Measurements from ENCODE around the gene COL8A2.

The COL8A2 gene

GRCh38 chr1:36108314-36108713, 16.7 kb downstream of the COL8A2 start:
- no peak for DNase-seq

DNA sequence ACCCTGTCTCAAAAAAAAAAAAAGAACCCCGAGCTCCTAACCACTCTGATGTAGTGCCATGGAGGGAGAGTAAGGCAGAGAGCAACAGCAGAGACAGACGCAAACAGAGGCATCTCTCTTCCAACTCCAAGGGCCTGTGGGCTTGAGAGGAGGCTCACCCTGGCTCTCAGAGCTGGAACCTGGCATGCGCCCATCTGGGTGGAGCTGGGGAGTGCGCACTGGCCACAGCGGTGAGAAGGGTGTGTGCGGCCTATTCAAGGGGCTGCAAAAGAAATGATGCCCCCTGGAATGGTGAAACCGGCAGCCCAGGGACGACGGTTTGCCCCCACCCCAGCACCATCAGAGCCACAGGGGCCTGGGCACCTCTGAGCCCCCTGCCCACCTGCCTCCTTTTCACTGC, 17.6 kb downstream of the COL8A2 start:
- no peak for DNase-seq

DNA sequence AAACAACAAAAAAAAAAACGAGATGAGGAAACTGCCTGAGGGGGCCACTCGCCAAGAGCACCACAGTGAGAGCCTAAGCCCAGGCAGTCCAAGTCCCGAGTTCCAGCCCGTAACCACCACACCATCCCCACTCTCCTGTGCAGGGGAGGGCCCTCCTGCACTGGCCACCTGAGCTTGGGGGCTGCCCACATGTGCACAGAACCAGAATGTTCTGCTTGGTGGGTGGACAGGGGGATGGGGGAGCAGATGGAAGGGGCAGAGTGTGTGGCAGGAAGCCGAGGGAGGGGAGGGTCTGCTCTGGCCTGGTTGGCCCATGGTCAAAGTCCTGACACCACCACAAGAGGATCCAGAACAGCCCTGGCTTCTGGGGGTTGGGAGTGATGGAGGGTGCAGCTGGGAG, 18.8 kb downstream of the COL8A2 start:
- DNase-seq: no peak

GRCh38 chr1:36101546-36101945, 23.5 kb downstream of the COL8A2 start:
- DNase-seq: no peak

DNA sequence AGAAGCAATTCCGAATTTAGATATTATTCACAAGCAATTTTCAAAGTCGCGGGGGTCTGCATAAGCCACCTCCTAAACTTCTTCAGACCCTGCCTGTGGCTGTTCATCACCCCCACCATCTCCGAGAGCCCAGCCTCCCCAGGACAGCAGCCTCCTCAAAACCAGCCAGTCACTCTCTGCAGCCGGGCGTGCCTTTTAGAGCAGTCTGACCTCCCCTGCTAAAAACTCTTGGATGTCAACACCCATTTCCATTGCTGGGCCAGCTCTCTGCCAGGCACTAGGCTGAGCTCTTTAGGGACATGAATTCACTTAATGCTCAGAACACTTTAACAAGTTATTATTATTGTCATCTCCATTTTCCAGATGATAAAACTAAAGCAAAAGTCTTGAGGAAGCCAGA, 24.6 kb downstream of the COL8A2 start:
- no peak for DNase-seq

GRCh38 chr1:36099681-36100341, 25.2 kb downstream of the COL8A2 start:
- no peak for DNase-seq

DNA sequence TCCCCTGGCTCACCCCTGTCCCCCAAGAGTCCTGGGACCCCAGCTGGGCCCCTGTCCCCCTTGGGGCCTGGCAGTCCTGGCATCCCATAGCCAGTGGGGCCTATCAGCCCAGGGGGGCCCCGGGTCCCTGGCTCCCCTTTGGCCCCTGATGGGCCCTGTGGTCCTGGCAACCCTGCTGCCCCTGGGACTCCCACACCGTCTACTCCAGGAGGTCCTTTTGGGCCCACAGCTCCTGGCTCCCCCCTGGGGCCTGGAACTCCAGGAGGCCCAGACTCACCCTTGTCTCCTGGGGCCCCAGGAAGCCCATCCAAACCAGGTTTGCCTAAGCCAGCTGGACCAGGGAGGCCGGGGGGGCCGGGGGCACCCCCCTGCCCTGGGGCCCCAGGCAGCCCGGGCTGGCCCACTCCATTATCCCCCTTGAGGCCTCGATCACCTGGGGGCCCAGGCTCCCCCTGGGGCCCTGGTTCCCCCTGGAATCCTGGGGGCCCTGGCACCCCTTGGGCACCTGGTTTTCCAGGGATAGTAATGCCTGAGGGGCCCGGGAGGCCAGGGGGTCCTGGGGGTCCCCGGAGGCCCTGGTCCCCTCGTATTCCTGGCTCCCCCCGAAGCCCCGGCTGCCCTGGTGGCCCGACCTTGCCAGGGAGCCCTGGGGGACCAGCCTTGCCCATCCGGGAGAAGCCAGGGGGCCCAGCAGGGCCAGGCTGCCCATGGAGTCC, 26.2 kb downstream of the COL8A2 start:
- DNase-seq: no peak

GRCh38 chr1:36097693-36098585, 27.1 kb downstream of the COL8A2 start:
- no peak for DNase-seq

- DNase-seq: no peak
Observed at GRCh38 chr1:36096500-36097432, 28.3 kb downstream of the COL8A2 start.

DNA sequence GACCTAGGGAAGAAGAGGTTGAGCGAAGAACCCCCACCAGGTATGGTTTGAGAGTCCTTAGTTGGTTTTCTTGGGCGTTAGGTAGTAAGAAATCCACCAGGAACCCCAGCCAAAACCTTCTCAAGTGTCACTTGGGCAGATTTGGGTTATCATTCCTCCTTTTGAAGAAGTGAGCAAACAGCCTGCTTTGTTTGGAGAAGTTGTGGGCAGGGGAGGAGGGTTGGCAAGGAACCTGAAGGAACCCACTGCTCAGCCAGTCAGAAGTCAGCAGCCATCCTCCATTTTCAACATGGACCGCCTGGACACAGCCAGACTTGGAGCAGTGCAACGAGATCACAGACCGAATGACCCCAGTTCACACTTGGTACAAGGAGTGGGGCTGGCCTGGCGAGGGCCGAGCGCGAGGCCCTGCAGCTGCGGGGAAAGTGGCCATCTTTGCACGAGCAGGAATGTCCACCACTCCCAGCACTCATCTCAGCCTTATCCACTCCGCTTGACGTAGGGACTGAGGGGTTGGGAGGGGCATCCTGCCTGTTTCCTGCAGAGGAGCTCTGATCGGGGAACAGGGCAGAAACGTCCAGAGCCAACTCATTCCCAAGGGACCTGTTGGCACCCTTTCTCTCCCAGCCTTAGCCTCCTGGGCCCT, 29.1 kb downstream of the COL8A2 start:
- no peak for DNase-seq

- DNase-seq: no peak
Observed at GRCh38 chr1:36094621-36095061, 30.4 kb downstream of the COL8A2 start.

- no peak for DNase-seq
Observed at GRCh38 chr1:36093929-36094328, 31.1 kb downstream of the COL8A2 start.

GRCh38 chr1:36093226-36093625, 31.8 kb downstream of the COL8A2 start:
- DNase-seq: no peak

DNA sequence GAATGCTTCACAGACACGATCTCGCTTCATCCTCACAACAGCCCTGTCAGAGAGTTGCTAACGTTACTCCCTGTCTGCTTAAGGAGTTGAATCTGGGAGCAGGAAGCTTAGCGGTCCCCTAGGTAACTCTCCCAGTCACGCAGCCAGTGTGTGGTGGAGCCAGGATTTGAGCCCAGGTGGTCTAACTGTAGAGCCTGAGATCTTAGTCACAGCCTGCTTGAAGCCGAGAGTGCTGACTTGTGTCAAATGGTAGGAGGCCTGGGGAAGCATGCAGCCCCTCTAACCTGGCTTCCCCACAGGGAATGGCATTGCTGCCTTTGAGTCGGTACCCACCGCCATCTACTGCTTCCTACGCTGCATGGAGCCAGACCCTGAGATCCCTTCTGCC, 32.2 kb downstream of the COL8A2 start:
- DNase-seq: no peak

DNA sequence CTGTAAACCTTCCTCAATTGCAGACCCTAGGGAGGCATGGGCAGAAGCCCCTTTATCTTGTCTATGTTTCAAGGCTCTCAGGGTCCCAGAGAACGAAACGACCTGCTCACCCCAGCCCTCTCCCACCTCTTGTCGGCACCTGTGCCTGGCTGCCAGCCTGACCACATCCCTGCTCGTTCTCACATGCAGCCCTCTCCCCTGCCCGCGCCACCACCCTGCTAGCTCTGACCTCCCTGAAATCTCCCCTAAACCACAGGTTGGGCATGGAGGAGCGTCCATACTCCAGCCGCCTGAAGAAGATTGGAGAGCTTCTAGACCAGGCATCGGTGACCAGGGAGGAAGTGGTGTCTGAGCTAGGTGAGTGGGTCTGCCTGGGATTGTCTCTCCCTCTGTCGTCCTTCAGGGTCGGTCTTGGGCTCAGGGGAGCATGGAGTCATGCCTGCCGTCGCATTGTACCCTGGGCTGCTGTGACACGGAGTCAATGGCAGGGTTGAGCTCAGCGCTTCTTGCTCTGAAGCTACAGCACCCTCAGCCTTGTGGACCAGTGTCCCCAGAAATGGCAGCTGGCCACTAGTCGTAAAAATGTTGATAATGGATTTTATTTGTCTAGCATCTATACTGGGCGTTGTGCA, 32.7 kb downstream of the COL8A2 start:
- DNase-seq: no peak

DNA sequence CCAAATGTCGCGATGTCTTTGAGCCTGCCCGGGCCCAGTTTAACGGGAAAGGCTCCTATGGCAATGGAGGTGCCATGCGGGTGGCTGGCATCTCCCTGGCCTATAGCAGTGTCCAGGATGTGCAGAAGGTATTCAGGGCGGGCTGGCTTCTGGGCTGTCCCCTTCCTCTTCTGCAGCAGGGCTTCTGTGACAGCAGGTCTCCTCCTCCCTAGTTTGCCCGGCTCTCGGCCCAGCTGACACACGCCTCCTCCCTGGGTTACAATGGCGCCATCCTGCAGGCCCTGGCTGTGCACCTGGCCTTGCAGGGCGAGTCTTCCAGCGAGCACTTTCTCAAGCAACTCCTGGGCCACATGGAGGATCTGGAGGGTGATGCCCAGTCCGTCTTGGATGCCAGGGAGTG, 33.3 kb downstream of the COL8A2 start:
- no peak for DNase-seq

- DNase-seq: no peak
Observed at GRCh38 chr1:36091141-36091540, 33.9 kb downstream of the COL8A2 start.

DNA sequence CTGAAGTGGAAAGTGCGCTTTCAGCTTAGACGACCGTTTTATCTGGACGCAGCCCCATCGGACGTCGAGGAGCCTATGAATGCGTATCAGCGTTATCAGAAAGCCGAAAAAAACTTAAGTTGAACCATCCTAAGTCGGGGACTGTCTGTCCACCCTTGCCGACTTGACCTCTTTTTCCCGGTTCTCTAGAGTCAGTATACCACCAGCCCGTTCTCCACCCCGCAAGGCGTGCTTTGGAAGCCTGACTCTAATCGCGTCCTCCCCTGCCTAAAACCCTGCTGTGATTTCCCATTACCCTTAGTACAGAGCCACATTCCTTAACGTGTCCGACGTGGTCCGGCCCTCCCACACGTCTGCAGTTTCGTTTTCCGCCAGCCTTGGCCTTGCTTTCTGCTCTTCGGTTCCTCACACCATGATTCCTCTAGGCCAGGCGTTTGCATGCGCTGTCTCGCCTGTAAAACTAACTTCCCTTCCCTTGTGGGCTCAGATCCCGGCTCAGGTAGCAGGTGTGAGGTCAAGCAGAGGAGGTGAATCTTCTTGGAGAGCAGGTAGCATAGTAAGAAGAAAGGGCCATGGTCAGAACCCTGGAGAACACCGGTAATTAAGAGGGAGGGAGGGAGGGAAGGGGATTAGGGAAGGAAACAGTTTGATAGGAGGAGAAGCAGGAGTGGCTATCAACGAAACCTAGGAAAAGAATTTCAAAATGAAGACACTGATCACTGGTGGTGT, 35.5 kb downstream of the COL8A2 start:
- DNase-seq: no peak

- DNase-seq: peak; percentile 52
Observed at GRCh38 chr1:36088577-36089392, 36.2 kb downstream of the COL8A2 start, which contains the start of gene ADPRS. Gene ADPRS, plus strand, starts transcription at chr1:36088892. Its CDS starts 13 bp downstream, at chr1:36088905.

- DNase-seq: no peak
Observed at GRCh38 chr1:36088265-36088576, 36.8 kb downstream of the COL8A2 start.
